IPS DF 19.7 (cell line): Measurements from ENCODE around the gene OR13C5.
"Not testable (repeated sequence)": the region's sequence is repeated elsewhere in the genome, so short reads cannot be mapped to it uniquely, and the experiment has no call there.

Source experiments
- DNase-seq: peaks from one replicate; pipeline ENCODE4 v3.0.0-alpha.2; 2013; ENCODE audit warnings: low read depth, low spot score

The OR13C5 gene

GRCh38 chr9:104599313-104599712 lies at the start of gene OR13C5:
Gene OR13C5 (minus strand): TSS chr9:104599413. CDS start chr9:104599413, 0 bp downstream.
- DNase-seq = not testable (repeated sequence)

DNA sequence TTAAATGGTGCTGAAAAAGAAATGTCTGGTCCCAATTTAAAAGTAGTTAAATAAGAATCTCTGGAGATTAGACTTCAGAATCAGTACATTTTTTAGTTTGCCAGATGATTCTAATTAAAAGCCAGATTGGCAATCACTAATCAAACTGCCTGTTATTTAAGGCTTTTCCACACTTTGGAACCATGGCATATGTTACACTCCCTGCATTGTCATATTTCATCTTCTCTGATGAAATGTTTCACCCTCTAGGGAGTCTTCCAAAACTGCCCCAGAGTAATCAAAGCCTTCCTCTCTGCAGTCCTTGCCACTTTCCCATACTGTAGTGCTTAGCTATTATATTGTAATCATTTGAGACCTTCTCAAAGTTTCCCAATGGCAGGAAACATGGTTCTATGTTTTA lies 36.2 kb upstream of the OR13C5 start:
- DNase-seq = no peak

DNA sequence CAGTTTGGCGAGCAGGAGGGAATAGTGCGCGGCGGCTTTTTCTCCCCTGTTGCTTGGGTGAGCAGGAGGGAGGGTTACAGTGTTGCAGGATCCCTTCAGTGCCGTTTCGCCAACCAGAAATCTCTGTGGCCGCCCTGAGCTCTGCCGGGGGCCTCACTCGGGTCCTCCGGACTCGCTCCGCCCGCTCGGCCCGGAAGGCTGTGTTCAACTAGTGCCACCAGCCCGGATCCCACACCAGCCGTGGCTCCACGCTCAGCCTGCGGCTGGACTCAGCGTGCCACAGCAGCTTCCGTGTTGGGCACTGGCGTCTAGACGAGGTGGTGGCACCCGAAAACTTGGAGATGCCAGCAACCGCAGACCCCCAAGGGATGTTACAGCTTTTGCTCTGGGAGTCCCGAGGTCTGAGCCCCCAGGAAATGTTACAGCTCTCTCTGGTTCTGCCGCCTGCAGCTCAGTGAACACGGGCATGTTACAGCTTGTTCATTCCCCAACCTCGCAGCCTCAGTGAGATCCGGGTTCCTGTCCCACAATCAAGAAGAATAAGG lies 34.8 kb upstream of the OR13C5 start:
- no peak for DNase-seq

GRCh38 chr9:104625964-104626363 lies 26.8 kb upstream of the OR13C5 start:
- DNase-seq = not testable (repeated sequence)

- no peak for DNase-seq
These were observed 18.9 kb upstream of the OR13C5 start, which contains the start of gene OR13C9 for GRCh38 chr9:104618104-104618503. Gene OR13C9 (minus strand): TSS chr9:104618204. CDS start chr9:104618204, 0 bp downstream.

GRCh38 chr9:104617418-104617817 lies 18.2 kb upstream of the OR13C5 start:
- DNase-seq = no peak

- no peak for DNase-seq
These were observed 12.0 kb upstream of the OR13C5 start for GRCh38 chr9:104611213-104611612.

- DNase-seq = no peak
These were observed 9.1 kb upstream of the OR13C5 start for GRCh38 chr9:104608336-104608735.

DNA sequence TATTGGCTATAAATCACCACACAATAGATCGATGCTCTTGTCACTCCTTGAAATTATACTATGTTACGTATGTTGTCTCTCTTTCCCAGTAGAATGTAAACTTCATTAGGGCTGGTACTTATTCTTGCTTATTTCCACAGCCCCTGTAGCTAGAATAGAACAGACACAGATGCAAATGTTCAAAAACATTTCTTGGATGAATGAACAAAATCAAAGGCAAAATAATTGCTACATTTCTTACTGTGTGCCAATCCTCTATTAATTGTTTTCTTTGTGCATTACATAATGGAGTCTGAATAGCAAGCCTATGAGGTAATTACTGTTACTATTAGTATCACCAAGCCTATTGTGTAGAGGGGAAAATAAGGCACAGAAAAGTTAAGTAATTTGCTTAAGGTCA lies 6.9 kb upstream of the OR13C5 start:
- DNase-seq = no peak

DNA sequence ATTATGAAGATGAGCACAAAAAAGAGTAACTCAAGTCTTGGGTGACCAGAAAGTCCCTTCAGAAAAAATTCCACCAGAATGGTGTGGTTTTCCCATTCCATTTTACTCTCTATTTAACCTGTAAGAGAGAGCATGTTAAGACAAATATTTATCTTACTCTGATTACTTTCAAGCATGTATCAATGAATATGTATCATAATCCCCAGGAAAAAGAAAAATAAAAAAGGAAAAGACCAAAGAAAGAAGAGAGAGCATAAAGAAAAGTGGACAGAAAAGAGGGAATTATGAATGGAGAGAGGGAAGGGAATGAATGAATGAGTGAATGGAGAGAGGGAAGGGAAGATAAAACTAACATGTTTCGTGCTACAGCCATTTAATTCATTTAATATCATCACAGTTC lies 6.3 kb upstream of the OR13C5 start, which contains the start of gene OR13C2:
OR13C2 (minus strand) TSS at position 101 of the 400 bp plus-strand sequence; CDS start at position 101, 0 bp downstream.
- not testable (repeated sequence) for DNase-seq

GRCh38 chr9:104604801-104605200 lies 5.6 kb upstream of the OR13C5 start:
- no peak for DNase-seq

GRCh38 chr9:104598749-104599148 lies 464 bp downstream of the OR13C5 start:
- not testable (repeated sequence) for DNase-seq

DNA sequence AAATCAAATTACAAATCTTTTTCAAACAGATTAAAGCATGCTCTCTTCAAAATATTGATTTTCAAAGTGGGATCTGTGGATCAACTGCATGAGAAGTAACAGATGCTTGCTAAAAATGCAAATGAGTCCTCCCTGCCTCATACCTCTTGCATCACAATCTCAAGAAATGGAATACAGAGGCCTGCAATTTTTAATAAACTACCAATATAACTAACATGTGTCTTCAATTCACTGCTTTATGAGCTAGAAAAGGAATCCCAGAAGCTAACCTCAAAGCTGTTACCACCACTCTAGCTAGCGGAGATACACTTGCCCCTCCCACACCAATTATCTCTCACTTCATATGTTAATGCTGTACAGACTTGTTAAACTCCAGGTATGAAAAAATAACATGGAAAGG lies 9.6 kb downstream of the OR13C5 start:
- no peak for DNase-seq

DNA sequence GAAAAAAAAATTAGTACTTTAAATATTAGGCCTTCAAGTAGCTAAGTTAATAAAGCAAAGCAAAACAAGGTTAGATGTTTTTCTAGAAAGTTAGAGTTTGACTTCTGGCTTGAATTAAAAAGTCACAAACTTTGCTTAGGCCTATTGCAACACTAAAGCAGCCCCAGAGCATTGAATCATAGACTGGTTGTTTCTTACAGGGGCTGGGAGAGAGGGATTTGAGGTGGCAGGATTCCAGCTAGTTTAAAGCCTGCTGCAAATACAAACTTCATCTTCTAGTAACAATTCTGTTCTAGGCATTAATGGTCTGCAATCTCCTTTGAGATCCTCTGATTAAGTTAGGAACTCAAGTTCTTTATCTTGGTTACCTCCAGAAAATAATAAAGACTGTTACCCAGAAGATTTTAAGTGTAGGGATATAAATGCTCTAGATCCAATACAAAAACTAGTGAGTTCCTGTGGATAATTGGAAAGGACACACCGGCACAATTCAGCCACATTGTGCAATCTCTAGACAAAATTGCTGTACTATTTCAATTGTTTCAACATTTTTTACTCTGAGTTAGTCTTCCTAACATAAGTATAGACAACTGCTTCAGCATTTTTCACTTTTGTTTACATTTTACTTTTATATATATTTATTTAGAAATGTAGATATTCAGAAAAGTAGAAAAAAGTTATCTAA lies 12.6 kb downstream of the OR13C5 start:
- DNase-seq = no peak

- DNase-seq = no peak
These were observed 18.7 kb downstream of the OR13C5 start for GRCh38 chr9:104580562-104580961.

- no peak for DNase-seq
These were observed 21.9 kb downstream of the OR13C5 start for GRCh38 chr9:104577263-104577662.

DNA sequence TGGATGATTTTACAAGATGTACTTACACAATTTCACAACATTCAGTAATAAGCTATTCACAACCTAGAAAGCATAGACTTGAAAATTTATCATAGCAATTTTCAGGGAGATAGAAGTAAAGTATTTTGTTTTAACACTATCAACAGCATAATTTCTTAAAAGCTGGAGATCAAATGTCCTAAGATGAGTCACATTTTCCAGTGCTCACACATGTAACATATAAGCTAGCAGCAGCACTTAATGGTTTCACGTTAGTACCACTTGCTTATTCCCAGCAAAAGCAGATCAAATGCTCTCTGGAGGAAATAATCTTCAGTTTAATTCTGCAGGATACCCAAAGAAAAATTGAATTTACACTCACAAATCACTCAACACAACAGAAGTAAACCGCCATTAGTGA lies 23.8 kb downstream of the OR13C5 start:
- DNase-seq = no peak

- no peak for DNase-seq
These were observed 26.6 kb downstream of the OR13C5 start for GRCh38 chr9:104572612-104573011.

GRCh38 chr9:104568868-104569267 lies 30.3 kb downstream of the OR13C5 start, which contains the start of gene OR13C8:
Gene OR13C8 (plus strand): TSS chr9:104569168. CDS start chr9:104569168, 0 bp downstream.
- DNase-seq = no peak

DNA sequence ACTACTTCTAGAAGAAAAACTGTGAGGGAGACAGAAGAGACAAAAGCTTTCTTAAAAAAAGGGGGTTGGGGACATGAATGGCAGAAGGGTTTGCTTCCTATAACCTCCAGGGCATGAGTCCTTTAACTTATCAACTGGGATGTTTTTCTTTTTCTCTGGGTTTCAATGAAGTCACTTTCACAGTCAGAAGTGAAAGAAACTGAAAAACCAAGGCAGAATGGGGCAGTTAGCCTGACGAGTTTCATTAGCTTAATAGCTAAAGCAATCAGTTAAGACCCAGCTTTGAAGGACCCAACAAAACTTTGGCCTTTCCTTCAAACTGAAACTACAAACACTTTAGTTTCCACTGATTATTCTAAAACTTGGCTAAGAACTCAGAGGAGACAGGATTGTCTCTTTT lies 34.9 kb downstream of the OR13C5 start:
- DNase-seq = no peak

DNA sequence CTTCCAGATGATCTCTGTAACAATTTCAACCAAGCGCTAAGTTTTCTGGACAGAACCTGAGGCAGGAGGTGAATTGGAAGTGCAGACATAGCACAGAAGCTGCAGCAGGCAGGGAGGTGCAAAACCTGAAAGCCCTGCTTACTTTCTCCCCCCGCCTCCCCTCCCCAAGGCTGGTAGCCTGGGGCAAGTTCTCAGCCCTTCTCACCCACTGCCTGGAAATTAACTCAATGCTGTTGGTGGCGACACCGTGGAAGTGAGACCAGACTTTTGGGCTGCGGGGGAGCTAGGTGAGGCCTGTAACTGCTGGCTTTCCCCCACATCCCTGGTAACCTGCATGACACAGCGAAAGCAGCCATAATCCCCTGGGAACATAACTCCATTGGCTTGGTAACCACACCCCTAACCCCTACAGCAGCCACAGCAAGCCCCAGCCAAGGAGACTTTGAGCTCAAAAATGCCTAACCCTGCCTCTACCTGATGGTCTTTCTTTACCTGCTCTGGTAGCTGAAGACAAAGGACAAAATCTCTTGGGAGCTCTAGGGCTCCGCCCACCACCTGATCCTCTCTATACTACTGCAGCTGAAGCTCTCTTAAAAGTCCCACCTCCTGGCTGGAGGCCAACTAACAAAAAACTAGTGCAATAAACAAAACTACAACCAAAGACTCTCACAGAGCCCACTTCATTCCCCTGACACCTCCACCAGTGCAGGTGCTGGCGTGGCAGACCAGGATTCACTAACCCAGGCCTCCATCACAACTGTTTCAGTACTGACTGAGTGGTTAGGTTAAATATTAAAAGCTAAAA lies 42.2 kb downstream of the OR13C5 start:
- DNase-seq = no peak

- DNase-seq = no peak
These were observed 43.7 kb downstream of the OR13C5 start for GRCh38 chr9:104555521-104555920.
